ENCODE measurements around the gene NEUROD2. TPM values are rescaled to one million over a fixed set of nuclear protein-coding genes. Genes with fewer than 3 reads are reported as not detected.
A peak's percentile ranks its signal among the peaks of the same experiment; 100 is the strongest.

The NEUROD2 gene
- total RNA-seq, 2 experiments from 2014 or later = not detected

GRCh38 chr17:39634384-39634871 is 26.7 kb upstream of the NEUROD2 start:
- Mint-ChIP-seq H3K27me3 (ENCODE audit: low read depth) (peaks cover 14% of the 10 kb centered on the region), H3K4me3 (no peak overlapping the region), H3K4me1 (ENCODE audit: low read depth) (peaks cover 56% of the 10 kb centered on the region), H3K27ac (no peak overlapping the region), H3K36me3 (ENCODE audit: low read depth) (peaks cover 8% of the 10 kb centered on the region), H3K9me3 (ENCODE audit: insufficient read depth) (no peaks in the 10 kb centered on the region)
- no peak for ATAC-seq
- ChIA-PET POLR2A (interaction anchor here (1.5 kb wide), 1 partner anchor 12 kb away, joined by 3 read pairs; no protein-coding TSS in a partner anchor), CTCF (interaction anchor here (0.7 to 6.5 kb wide), 25 partner anchors 8 to 435 kb away, joined by 3 to 189 read pairs (median 4); partner anchors contain the start of genes MIEN1, PGAP3, PSMD3 and RPL19)
- DNase-seq = peak; percentile 44

GRCh38 chr17:39633570-39634183 is 26.0 kb upstream of the NEUROD2 start:
- no peak for ATAC-seq
- H3K36me3 Mint-ChIP-seq (ENCODE audit: low read depth) = peaks cover 8% of the 10 kb centered on the region
- peak overlapping the region; percentile 66 for H3K27ac Mint-ChIP-seq
- H3K4me3 Mint-ChIP-seq = no peak overlapping the region
- peaks cover 20% of the 10 kb centered on the region for H3K27me3 Mint-ChIP-seq (ENCODE audit: low read depth)
- CTCF ChIA-PET = interaction anchor here (0.8 to 6.5 kb wide), 15 partner anchors 9 to 442 kb away, joined by 3 to 189 read pairs (median 4); partner anchors contain the start of genes MIEN1 and PGAP3
- no peak for DNase-seq
- peaks cover 50% of the 10 kb centered on the region for H3K4me1 Mint-ChIP-seq (ENCODE audit: low read depth)
- no peaks in the 10 kb centered on the region for H3K9me3 Mint-ChIP-seq (ENCODE audit: insufficient read depth)
- POLR2A ChIA-PET = interaction anchor here (1.0 to 1.5 kb wide), 3 partner anchors 11 to 54 kb away, joined by 3 read pairs; partner anchors contain the start of gene PGAP3

GRCh38 chr17:39632153-39632941 is 24.6 kb upstream of the NEUROD2 start:
- CTCF ChIA-PET = interaction anchor here (1.0 to 6.5 kb wide), 5 partner anchors 10 to 84 kb away, joined by 3 to 189 read pairs (median 8); no protein-coding TSS in a partner anchor
- DNase-seq (no peak), ATAC-seq (no peak)
- H3K27me3 Mint-ChIP-seq (ENCODE audit: low read depth) = peaks cover 30% of the 10 kb centered on the region
- no peak overlapping the region for H3K4me3 Mint-ChIP-seq
- H3K27ac Mint-ChIP-seq = no peak overlapping the region
- POLR2A ChIA-PET = interaction anchor here (1.2 kb wide), 1 partner anchor 56 kb away, joined by 3 read pairs; the partner anchor contains the start of gene PGAP3
- H3K36me3 Mint-ChIP-seq (ENCODE audit: low read depth) = no peaks in the 10 kb centered on the region
- H3K9me3 Mint-ChIP-seq (ENCODE audit: insufficient read depth) = no peaks in the 10 kb centered on the region
- peaks cover 38% of the 10 kb centered on the region for H3K4me1 Mint-ChIP-seq (ENCODE audit: low read depth)

- Mint-ChIP-seq H3K4me1 (ENCODE audit: low read depth) (peaks cover 36% of the 10 kb centered on the region), H3K27me3 (ENCODE audit: low read depth) (peaks cover 36% of the 10 kb centered on the region), H3K4me3 (no peak overlapping the region), H3K27ac (peak overlapping the region; percentile 59), H3K36me3 (ENCODE audit: low read depth) (no peaks in the 10 kb centered on the region), H3K9me3 (ENCODE audit: insufficient read depth) (no peaks in the 10 kb centered on the region)
- DNase-seq (no peak), ATAC-seq (no peak)
- ChIA-PET POLR2A (no interaction called here), CTCF (interaction anchor here (0.9 to 6.5 kb wide), 7 partner anchors 9 to 123 kb away, joined by 3 to 189 read pairs (median 4); partner anchors contain the start of gene PNMT)
Observed at GRCh38 chr17:39631403-39631802, 23.7 kb upstream of the NEUROD2 start.

- Mint-ChIP-seq H3K36me3 (ENCODE audit: low read depth) (no peaks in the 10 kb centered on the region), H3K27me3 (ENCODE audit: low read depth) (peaks cover 49% of the 10 kb centered on the region), H3K4me3 (no peak overlapping the region), H3K27ac (no peak overlapping the region), H3K9me3 (ENCODE audit: insufficient read depth) (no peaks in the 10 kb centered on the region), H3K4me1 (ENCODE audit: low read depth) (peaks cover 28% of the 10 kb centered on the region)
- ATAC-seq (no peak), DNase-seq (no peak)
- POLR2A ChIA-PET = no interaction called here
- CTCF ChIA-PET = interaction anchor here (1.2 to 6.5 kb wide), 3 partner anchors 8 to 39 kb away, joined by 3 to 189 read pairs (median 6); partner anchors contain the start of gene PNMT
Observed at GRCh38 chr17:39629898-39630297, 22.2 kb upstream of the NEUROD2 start.

GRCh38 chr17:39629494-39629880 is 21.8 kb upstream of the NEUROD2 start:
- H3K9me3 Mint-ChIP-seq (ENCODE audit: insufficient read depth) = no peaks in the 10 kb centered on the region
- ChIA-PET CTCF (interaction anchor here (0.9 to 6.5 kb wide), 4 partner anchors 7 to 40 kb away, joined by 3 to 189 read pairs (median 8); partner anchors contain the start of gene PNMT), POLR2A (no interaction called here)
- H3K4me1 Mint-ChIP-seq (ENCODE audit: low read depth) = peaks cover 27% of the 10 kb centered on the region
- H3K36me3 Mint-ChIP-seq (ENCODE audit: low read depth) = no peaks in the 10 kb centered on the region
- ATAC-seq (no peak), DNase-seq (no peak)
- no peak overlapping the region for H3K4me3 Mint-ChIP-seq
- H3K27ac Mint-ChIP-seq = no peak overlapping the region
- H3K27me3 Mint-ChIP-seq (ENCODE audit: low read depth) = peaks cover 52% of the 10 kb centered on the region

GRCh38 chr17:39628655-39629493 is 21.2 kb upstream of the NEUROD2 start:
- DNase-seq (no peak), ATAC-seq (no peak)
- no peak overlapping the region for H3K27ac Mint-ChIP-seq
- H3K27me3 Mint-ChIP-seq (ENCODE audit: low read depth) = peaks cover 53% of the 10 kb centered on the region
- ChIA-PET CTCF (interaction anchor here (0.9 to 1.7 kb wide), 6 partner anchors 9 to 425 kb away, joined by 3 to 9 read pairs (median 3); partner anchors contain the start of genes MED24 and PSMD3), POLR2A (no interaction called here)
- no peaks in the 10 kb centered on the region for H3K36me3 Mint-ChIP-seq (ENCODE audit: low read depth)
- peaks cover 24% of the 10 kb centered on the region for H3K4me1 Mint-ChIP-seq (ENCODE audit: low read depth)
- no peaks in the 10 kb centered on the region for H3K9me3 Mint-ChIP-seq (ENCODE audit: insufficient read depth)
- no peak overlapping the region for H3K4me3 Mint-ChIP-seq

- H3K27ac Mint-ChIP-seq = no peak overlapping the region
- no peaks in the 10 kb centered on the region for H3K36me3 Mint-ChIP-seq (ENCODE audit: low read depth)
- ChIA-PET CTCF (interaction anchor here (0.9 to 8.9 kb wide), 6 partner anchors 23 to 426 kb away, joined by 3 to 156 read pairs (median 4); partner anchors contain the start of genes MED24 and PSMD3), POLR2A (no interaction called here)
- DNase-seq = no peak
- no peak overlapping the region for H3K4me3 Mint-ChIP-seq
- peaks cover 53% of the 10 kb centered on the region for H3K27me3 Mint-ChIP-seq (ENCODE audit: low read depth)
- peaks cover 31% of the 10 kb centered on the region for H3K4me1 Mint-ChIP-seq (ENCODE audit: low read depth)
- no peaks in the 10 kb centered on the region for H3K9me3 Mint-ChIP-seq (ENCODE audit: insufficient read depth)
- ATAC-seq = no peak
Observed at GRCh38 chr17:39627712-39628516, 20.2 kb upstream of the NEUROD2 start.

- DNase-seq (no peak), ATAC-seq (no peak)
- ChIA-PET POLR2A (no interaction called here), CTCF (interaction anchor here (1.5 to 8.9 kb wide), 3 partner anchors 24 to 353 kb away, joined by 4 to 156 read pairs (median 105); partner anchors contain the start of gene PSMD3)
- Mint-ChIP-seq H3K4me1 (ENCODE audit: low read depth) (peaks cover 35% of the 10 kb centered on the region), H3K27me3 (ENCODE audit: low read depth) (peaks cover 53% of the 10 kb centered on the region), H3K36me3 (ENCODE audit: low read depth) (no peaks in the 10 kb centered on the region), H3K4me3 (no peak overlapping the region), H3K27ac (no peak overlapping the region), H3K9me3 (ENCODE audit: insufficient read depth) (no peaks in the 10 kb centered on the region)
Observed at GRCh38 chr17:39627047-39627711, 19.5 kb upstream of the NEUROD2 start.

Data from activated CD8-positive, alpha-beta T cell treated with anti-CD3 and anti-CD28 coated beads, Interleukin-2, amount 10 ng/mL, durations not matched to agents 7 days and 5 days (primary cell).